Small intestine (tissue), 7 donors: ENCODE measurements around the gene BFSP1. TPM values are rescaled to one million over a fixed set of nuclear protein-coding genes. Genes with fewer than 3 reads are reported as not detected.

Source experiments
- DNase-seq, 2 donors: peaks; one replicate each; pipeline versions ENCODE4 v3.0.0 to v3.0.0-alpha.2; 2013
- FAIRE-seq: peaks from 2 replicates; lab custom pipeline; 2012; peaks lifted over from hg19 to GRCh38; lab: Jason Lieb, UNC
- H3K27ac ChIP-seq, 3 donors: one replicate each; pipeline ENCODE4 v1.5.1; 2013; ENCODE audit warnings: low read length in 2 of 3, mild to moderate bottlenecking in 2 of 3, control low read depth in 1 of 3, inconsistent platforms in 1 of 3, low read depth in 1 of 3, moderate library complexity in 1 of 3
- H3K27me3 ChIP-seq, 3 donors: one replicate each; pipeline ENCODE4 v1.6.1; 2013; ENCODE audit warnings: low read length in 3 of 3, inconsistent platforms in 1 of 3; ENCODE audit not compliant: control insufficient read depth in 3 of 3, insufficient read depth in 3 of 3
- H3K36me3 ChIP-seq, 3 donors: one replicate each; pipeline ENCODE4 v1.6.1; 2013; ENCODE audit warnings: low read length in 3 of 3, inconsistent platforms in 1 of 3, low read depth in 1 of 3, mild to moderate bottlenecking in 1 of 3, moderate library complexity in 1 of 3; ENCODE audit not compliant: control insufficient read depth in 3 of 3, insufficient read depth in 2 of 3
- H3K4me1 ChIP-seq, 3 donors: one replicate each; pipeline ENCODE4 v1.6.1; 2013; ENCODE audit warnings: low read length in 2 of 3, inconsistent platforms in 1 of 3, low read depth in 1 of 3, mild to moderate bottlenecking in 1 of 3, moderate library complexity in 1 of 3; ENCODE audit not compliant: control insufficient read depth in 3 of 3, insufficient read depth in 2 of 3
- H3K4me3 ChIP-seq, 3 donors: one replicate each; pipeline ENCODE4 v1.5.1; 2013; ENCODE audit warnings: low read length in 3 of 3, control low read depth in 1 of 3, inconsistent platforms in 1 of 3, low read depth in 1 of 3, mild to moderate bottlenecking in 1 of 3, moderate library complexity in 1 of 3
- H3K9me3 ChIP-seq, 2 donors: one replicate each; pipeline ENCODE4 v1.6.1; 2013; ENCODE audit warnings: low read depth in 1 of 2, low read length in 1 of 2; ENCODE audit not compliant: control insufficient read depth in 2 of 2, insufficient read depth in 1 of 2
- WGBS, 3 donors: extraction: QIAGEN DNeasy Blood & Tissue Kit; methylation state at CpG; one replicate each; pipeline ENCODE4 v1.1.7; 2013; 5-methylcytosine and 5-hydroxymethylcytosine counted together
- polyA plus RNA-seq, 4 donors: library from polyadenylated mRNA; stranded (reverse) in 3 of 4; unstranded in 1 of 4; fragments of 200-250 nt in 3 of 4; fragments of 120-200 nt in 1 of 4; gene quantifications; one replicate each; pipeline versions ENCODE4 v1.2.1 to v1.2.3, GENCODE V29; 2013
- donor health status: healthy with polysubstance abuse.
- donor health status: control.
- donor health status: control.
- donor health status: Bipolar disorder and iron deficiency.
- donor health status: healthy.

Gene BFSP1
- polyA plus RNA-seq, 4 donors, result 0.49 to 0.65 TPM; not detected in 2

GRCh38 chr20:17481661-17482060 is 49.5 kb downstream of the BFSP1 start:
- WGBS, 3 donors, result 88 to 96% (median 94%) methylated on average over 16 of the region's 16 CpGs

GRCh38 chr20:17480696-17481095 is 50.5 kb downstream of the BFSP1 start:
- no peak for DNase-seq
- 81 to 87% (median 83%) methylated on average over 11 of the region's 11 CpGs for WGBS, 3 donors
- no peaks in the 10 kb centered on the region for H3K4me1 ChIP-seq
- FAIRE-seq, result no peak
- H3K27ac ChIP-seq, result no peak overlapping the region
- no peaks in the 10 kb centered on the region for H3K36me3 ChIP-seq
- peaks cover 0 to 14% (median 3%) of the 10 kb centered on the region in 3 donors for H3K27me3 ChIP-seq
- H3K4me3 ChIP-seq, result no peak overlapping the region
- no peaks in the 10 kb centered on the region for H3K9me3 ChIP-seq

More at GRCh38 chr20:17481661-17482060, 49.5 kb downstream of the BFSP1 start:
- H3K4me1 ChIP-seq, result no peaks in the 10 kb centered on the region
- no peak for FAIRE-seq
- H3K27me3 ChIP-seq, result peaks cover 0 to 14% (median 3%) of the 10 kb centered on the region in 3 donors
- no peak overlapping the region for H3K4me3 ChIP-seq
- no peak for DNase-seq
- H3K9me3 ChIP-seq, result no peaks in the 10 kb centered on the region
- no peak overlapping the region for H3K27ac ChIP-seq
- no peaks in the 10 kb centered on the region for H3K36me3 ChIP-seq

- WGBS, 3 donors, result 93 to 96% (median 95%) methylated on average over 23 of the region's 23 CpGs
Observed at GRCh38 chr20:17479063-17479657, 52.0 kb downstream of the BFSP1 start.

GRCh38 chr20:17473659-17474058 is 57.5 kb downstream of the BFSP1 start:
- FAIRE-seq, result no peak
- 81 to 84% (median 84%) methylated on average over 6 of the region's 6 CpGs for WGBS, 3 donors

More at GRCh38 chr20:17479063-17479657, 52.0 kb downstream of the BFSP1 start:
- Histone ChIP-seq H3K4me3 (no peak overlapping the region), H3K9me3 (no peaks in the 10 kb centered on the region), H3K4me1 (no peaks in the 10 kb centered on the region), H3K36me3 (no peaks in the 10 kb centered on the region), H3K27me3 (peaks cover 0 to 11% (median 0%) of the 10 kb centered on the region in 3 donors), H3K27ac (no peak overlapping the region)
- DNase-seq, result no peak
- FAIRE-seq, result no peak

GRCh38 chr20:17471606-17472187 is 59.5 kb downstream of the BFSP1 start:
- Histone ChIP-seq H3K9me3 (no peaks in the 10 kb centered on the region), H3K4me1 (no peaks in the 10 kb centered on the region), H3K36me3 (no peaks in the 10 kb centered on the region), H3K27ac (no peak overlapping the region), H3K27me3 (no peaks in the 10 kb centered on the region), H3K4me3 (no peak overlapping the region)
- DNase-seq (no peak), FAIRE-seq (no peak)
- 78 to 86% (median 81%) methylated on average over 10 of the region's 10 CpGs for WGBS, 3 donors

More at GRCh38 chr20:17473659-17474058, 57.5 kb downstream of the BFSP1 start:
- H3K27me3 ChIP-seq, result no peaks in the 10 kb centered on the region
- DNase-seq, result no peak
- no peaks in the 10 kb centered on the region for H3K9me3 ChIP-seq
- H3K36me3 ChIP-seq, result no peaks in the 10 kb centered on the region
- no peak overlapping the region for H3K27ac ChIP-seq
- no peaks in the 10 kb centered on the region for H3K4me1 ChIP-seq
- no peak overlapping the region for H3K4me3 ChIP-seq

GRCh38 chr20:17470973-17471372 is 60.2 kb downstream of the BFSP1 start:
- H3K27me3 ChIP-seq, result no peaks in the 10 kb centered on the region
- DNase-seq, result no peak
- 82 to 86% (median 86%) methylated on average over 9 of the region's 9 CpGs for WGBS, 3 donors
- H3K27ac ChIP-seq, result no peak overlapping the region
- no peaks in the 10 kb centered on the region for H3K36me3 ChIP-seq
- no peaks in the 10 kb centered on the region for H3K9me3 ChIP-seq
- FAIRE-seq, result no peak
- no peak overlapping the region for H3K4me3 ChIP-seq
- H3K4me1 ChIP-seq, result no peaks in the 10 kb centered on the region

GRCh38 chr20:17470521-17470920 is 60.7 kb downstream of the BFSP1 start:
- DNase-seq, result no peak
- WGBS, 3 donors, result 85 to 95% (median 87%) methylated on average over 5 of the region's 5 CpGs
- Histone ChIP-seq H3K9me3 (no peaks in the 10 kb centered on the region), H3K36me3 (no peaks in the 10 kb centered on the region), H3K27me3 (no peaks in the 10 kb centered on the region), H3K4me3 (no peak overlapping the region), H3K4me1 (no peaks in the 10 kb centered on the region), H3K27ac (no peak overlapping the region)
- no peak for FAIRE-seq

GRCh38 chr20:17469246-17470030 is 61.7 kb downstream of the BFSP1 start:
- Histone ChIP-seq H3K27me3 (no peaks in the 10 kb centered on the region), H3K36me3 (no peaks in the 10 kb centered on the region), H3K4me3 (no peak overlapping the region), H3K9me3 (no peaks in the 10 kb centered on the region), H3K27ac (no peak overlapping the region), H3K4me1 (no peaks in the 10 kb centered on the region)
- FAIRE-seq (no peak), DNase-seq (no peak)
- 79 to 81% (median 80%) methylated on average over 7 of the region's 7 CpGs for WGBS, 3 donors
